ENCODE data around the gene LPP.

DNA sequence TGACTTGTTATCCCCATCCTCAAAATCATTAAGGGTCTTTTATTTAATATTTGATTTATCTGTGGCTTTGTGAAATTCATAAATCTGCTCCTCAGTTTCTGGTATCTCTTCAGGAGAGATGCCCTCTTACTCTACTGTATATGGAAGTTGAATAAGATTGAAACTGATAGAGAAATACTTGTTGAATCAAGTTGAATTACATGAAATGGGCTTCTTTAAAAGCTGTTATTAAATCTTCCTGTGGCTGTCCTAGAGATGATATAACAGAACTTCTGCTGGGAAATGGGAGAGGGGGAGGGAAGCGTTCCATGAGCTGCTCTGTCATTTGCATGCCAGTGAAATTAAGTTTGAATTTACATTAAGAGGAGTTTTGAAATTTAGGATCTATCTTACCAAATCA, 523.4 kb downstream of the LPP start:
- TF ChIP-seq, protein P1, sequence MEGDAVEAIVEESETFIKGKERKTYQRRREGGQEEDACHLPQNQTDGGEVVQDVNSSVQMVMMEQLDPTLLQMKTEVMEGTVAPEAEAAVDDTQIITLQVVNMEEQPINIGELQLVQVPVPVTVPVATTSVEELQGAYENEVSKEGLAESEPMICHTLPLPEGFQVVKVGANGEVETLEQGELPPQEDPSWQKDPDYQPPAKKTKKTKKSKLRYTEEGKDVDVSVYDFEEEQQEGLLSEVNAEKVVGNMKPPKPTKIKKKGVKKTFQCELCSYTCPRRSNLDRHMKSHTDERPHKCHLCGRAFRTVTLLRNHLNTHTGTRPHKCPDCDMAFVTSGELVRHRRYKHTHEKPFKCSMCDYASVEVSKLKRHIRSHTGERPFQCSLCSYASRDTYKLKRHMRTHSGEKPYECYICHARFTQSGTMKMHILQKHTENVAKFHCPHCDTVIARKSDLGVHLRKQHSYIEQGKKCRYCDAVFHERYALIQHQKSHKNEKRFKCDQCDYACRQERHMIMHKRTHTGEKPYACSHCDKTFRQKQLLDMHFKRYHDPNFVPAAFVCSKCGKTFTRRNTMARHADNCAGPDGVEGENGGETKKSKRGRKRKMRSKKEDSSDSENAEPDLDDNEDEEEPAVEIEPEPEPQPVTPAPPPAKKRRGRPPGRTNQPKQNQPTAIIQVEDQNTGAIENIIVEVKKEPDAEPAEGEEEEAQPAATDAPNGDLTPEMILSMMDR (IDR thresholded peaks at IDR 0.05) = no peak
- TF ChIP-seq EP300 (IDR thresholded peaks at IDR 0.05) (no peak), HEYL (CRISPR knock-in tag; IDR thresholded peaks at IDR 0.05) (no peak), RAD21 (conservative IDR thresholded peaks at IDR 0.05 in 1 of 2, IDR thresholded peaks at IDR 0.05 in 1 of 2) (no peak), JUNB (IDR thresholded peaks at IDR 0.05) (no peak), POLR2AphosphoS2 (conservative IDR thresholded peaks at IDR 0.05; ENCODE audit: low read length) (no peak), BCL3 (IDR thresholded peaks at IDR 0.05) (no peak), CEBPB (IDR thresholded peaks at IDR 0.05) (no peak), HOXA7 (CRISPR knock-in tag; IDR thresholded peaks at IDR 0.05) (no peak), POLR2A (IDR thresholded peaks at IDR 0.05; ENCODE audit: low read length) (no peak), EHF (CRISPR knock-in tag; IDR thresholded peaks at IDR 0.05) (no peak)
